IPS DF 4.7 (cell line): Measurements from ENCODE around the gene PDE5A.

Experiments
- DNase-seq: peaks from one replicate; pipeline ENCODE4 v3.0.0-alpha.2; 2013; ENCODE audit warnings: low spot score; ENCODE audit errors: extremely low read depth

Gene PDE5A

DNA sequence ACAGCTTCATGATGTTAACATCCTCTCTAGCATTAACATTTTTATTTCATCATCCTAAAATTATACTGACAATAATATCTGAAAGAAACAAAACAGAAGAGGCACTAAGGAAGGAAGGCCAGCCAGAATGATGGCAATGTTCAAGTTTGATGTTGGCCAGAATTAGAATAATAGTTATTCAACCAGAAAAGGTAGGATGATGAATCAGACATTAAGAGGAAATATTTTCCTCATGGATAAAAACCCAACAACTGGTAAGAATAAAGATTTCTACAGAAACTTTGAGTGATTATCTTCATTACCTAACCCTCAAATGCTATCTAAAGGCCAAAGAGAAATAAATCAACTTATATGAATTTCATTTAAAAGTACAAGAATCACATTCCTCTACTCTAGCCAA lies 105.2 kb downstream of the PDE5A start:
- DNase-seq = no peak

DNA sequence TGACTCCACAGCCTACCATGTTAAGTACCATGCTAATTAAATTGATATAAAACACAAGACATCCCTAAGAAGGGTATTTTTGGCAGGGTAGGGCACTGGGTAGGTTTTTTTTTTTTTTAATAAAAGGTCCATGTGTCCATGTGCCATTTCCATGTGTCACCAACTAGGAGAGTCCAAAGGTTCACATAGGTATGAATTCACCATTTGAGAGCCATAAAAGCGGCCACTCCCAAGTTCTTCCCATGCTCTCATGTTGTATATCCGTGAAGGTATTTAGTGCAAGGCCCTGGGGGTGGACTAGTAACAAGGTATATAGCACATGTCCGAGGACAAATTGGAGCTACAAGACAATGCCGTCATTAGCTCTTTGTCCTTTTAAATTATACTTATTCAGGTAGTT lies 107.3 kb downstream of the PDE5A start:
- no peak for DNase-seq

GRCh38 chr4:119518915-119519410 lies 109.6 kb downstream of the PDE5A start:
- DNase-seq = no peak

DNA sequence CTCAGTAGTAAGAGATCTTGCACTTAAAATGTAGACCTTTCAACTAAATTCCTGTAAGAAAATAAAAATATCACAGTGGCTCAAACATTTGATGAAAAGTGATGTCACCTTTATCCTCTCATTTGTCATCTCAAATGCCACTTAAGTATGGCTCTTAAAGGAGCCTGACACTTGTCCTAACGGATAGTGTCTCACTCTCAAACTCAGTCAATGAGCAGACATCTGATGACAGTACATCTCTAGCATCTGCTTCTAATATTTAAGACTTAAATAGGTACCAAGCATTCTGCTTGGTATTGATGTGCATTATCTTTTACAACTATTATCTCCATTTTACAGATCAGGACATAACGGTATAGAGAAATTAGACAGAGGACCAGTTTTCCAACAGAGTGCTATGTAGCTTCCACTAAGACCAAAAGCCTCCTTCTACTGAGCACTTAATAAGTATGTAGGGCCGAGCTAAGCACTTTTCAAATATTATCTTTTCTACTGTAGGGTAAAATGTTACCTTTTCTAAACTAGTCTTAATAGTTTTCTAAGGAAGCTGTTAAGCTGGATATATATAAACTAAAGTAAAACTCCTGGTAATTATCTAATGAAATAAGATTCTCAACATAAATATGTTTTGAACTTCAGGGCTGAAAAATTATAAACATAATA lies 110.2 kb downstream of the PDE5A start:
- DNase-seq = no peak

- no peak for DNase-seq
These were observed 111.0 kb downstream of the PDE5A start for GRCh38 chr4:119517361-119518229.

DNA sequence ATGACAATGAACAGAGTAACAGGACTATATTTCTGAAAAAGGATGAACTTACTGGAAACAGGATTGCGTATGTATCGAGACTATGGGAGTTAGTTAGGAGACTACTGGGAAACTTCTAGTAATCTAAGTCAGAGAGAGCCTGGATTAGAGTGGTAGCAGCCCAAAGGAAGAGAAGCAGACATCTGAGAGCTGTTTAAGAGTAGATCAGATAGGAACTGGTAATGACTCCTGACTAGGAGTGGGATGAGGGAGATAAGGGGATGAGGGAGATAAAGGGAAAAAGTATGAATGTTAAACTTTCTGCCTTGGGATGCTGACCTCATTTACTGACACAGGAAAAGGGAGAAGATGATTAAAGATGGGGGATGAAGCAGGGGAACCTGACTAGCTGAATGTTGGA lies 116.2 kb downstream of the PDE5A start:
- no peak for DNase-seq

DNA sequence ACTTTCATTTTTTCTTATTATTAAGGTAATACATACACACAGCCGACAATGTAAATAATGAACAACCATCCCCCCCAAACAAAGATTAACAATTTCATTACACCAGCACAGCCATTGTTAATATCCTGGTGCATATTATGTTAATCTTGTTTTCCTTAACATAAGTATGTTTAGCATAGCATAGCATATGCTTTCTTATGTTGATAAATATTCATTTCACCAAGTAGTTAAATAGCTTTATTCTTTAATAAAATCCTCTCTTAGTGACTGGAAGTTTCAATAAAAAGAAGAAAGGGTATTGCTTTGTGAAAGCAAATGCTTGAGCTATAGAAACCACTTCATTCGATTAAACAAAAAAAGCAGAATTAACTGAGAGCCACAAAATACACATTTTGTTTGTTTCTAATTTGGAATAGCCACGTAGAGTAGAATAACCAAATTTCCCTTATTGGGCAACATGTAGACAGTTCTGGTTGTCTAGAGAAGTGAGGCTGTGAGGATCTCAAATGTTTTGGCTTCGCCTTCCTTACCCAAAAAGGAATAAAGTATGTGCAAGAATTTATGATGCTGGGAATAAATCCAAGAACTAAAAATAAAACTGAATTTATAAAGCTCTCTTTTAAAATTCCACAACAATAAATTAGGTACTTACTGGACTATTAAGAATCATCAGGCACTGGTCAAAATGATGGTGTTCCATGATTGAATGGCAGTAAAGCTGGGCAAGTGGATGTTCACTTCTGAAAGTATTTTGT lies 118.0 kb downstream of the PDE5A start:
- no peak for DNase-seq

- DNase-seq = no peak
These were observed 120.3 kb downstream of the PDE5A start for GRCh38 chr4:119508281-119508680.

GRCh38 chr4:119506806-119507205 lies 121.8 kb downstream of the PDE5A start:
- DNase-seq = no peak

- DNase-seq = no peak
These were observed 124.0 kb downstream of the PDE5A start for GRCh38 chr4:119504616-119505015.

DNA sequence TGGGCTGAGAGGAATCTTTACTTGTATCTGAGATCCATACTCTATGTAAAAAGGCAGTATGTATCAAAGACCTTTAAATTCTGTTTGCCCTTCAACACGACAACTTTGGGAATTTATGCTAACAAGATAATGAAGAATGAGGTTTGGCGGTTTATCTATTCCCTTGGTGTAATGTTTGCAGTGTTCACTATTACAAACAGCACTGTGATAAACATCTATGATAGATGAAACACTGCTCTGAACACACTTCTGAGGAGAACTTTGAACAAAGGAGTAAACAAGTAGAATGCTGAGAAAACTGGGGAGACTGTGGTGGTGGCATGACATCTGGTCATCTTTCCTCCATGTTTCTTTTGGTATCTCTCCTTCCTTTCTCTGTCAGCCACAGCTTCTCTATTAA lies 126.9 kb downstream of the PDE5A start:
- no peak for DNase-seq

DNA sequence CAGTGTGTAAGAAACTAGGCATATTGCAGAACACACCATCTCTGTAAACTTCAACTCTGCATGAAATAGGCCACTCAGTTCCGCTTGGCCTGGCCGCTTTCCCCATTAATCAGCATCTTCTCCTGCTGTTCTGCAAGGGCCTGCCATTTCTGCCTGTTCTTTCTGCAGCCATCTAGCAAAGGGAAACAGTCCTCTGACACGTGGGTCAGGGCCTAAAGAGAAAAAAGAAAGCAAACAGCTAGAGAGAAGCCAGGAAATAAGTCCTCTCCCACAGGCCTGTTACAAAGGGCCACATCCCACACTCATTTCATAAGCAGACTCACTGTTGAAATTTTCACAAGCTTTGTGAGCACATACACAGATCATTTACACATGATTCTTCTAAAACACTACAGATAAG lies 130.1 kb downstream of the PDE5A start:
- no peak for DNase-seq

DNA sequence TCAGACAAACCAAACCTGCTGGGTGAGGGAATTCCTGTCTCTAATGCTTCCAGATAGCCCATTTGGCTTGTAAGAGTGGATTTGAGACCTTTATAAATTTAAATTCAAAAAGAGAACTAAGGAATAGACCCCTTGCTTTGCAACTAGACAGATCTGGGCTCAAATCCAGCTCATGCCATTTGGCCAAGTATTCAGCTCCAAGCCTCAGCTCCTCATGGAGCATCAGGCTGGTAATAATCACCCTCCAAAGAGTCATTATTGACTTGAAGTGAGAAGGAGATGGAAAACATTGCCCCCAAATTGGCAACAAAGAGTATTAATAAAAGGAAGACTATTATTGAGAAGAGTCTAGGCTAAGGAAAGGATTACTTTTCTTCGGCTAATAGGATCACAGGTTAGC lies 134.7 kb downstream of the PDE5A start:
- no peak for DNase-seq

DNA sequence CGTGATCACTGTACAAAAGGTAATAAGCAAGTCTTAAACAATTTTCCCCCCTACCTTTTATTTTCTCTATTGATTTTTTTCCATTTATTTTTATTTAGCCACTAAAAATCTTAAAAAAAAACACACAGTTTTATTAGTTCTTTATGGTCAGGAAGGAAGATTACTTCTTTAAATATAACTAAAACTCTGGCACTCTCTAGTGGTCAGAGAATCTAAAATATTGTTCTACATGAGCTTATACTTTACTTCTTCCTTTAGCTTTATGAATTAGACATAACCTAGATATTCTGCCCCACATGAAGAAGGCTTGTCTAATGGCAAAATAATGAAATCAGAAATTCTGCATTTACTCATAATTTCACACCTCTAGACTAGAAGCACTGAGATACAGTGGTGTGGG lies 135.2 kb downstream of the PDE5A start:
- no peak for DNase-seq

DNA sequence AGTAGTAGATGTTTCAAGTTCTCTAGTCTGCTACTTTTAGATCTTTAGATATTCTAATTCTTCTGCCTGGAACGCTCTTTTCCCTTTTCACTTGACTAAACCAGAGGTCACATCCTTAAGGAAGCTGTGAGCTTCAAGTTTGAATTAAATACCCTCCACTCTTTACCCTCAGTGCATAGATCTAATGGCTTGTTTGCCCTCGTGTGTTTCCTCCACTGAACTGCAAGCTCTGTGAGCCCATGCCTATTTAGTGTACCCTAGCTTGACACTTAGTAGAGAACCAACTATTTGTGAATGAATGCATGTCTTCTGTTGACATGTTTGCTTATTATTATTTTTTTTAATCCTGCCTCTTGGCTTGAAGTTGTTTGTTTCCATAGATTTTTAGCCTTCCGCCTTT lies 138.3 kb downstream of the PDE5A start:
- DNase-seq = no peak

- no peak for DNase-seq
These were observed 139.3 kb downstream of the PDE5A start for GRCh38 chr4:119489305-119489704.

DNA sequence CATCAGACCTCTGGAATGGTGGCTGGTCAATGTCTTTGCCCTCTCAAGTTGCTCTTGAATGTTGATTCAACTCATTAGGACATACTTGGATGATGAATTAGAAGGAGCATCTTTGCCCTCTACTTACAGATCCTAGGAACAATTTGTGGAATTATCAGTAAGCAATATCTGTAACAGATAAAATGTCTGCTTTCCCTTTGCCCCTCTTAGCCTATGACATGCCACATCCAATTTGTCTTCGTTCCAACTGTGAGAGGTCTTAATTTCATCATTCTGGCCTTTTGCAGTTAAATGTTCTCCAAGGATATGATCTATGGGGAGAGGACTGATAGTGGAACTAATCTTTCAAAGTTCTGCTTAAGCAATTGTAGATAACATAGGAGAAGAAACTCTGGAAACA lies 148.3 kb downstream of the PDE5A start:
- DNase-seq = no peak

GRCh38 chr4:119479835-119480234 lies 148.8 kb downstream of the PDE5A start:
- no peak for DNase-seq

GRCh38 chr4:119479180-119479808 lies 149.3 kb downstream of the PDE5A start:
- no peak for DNase-seq

DNA sequence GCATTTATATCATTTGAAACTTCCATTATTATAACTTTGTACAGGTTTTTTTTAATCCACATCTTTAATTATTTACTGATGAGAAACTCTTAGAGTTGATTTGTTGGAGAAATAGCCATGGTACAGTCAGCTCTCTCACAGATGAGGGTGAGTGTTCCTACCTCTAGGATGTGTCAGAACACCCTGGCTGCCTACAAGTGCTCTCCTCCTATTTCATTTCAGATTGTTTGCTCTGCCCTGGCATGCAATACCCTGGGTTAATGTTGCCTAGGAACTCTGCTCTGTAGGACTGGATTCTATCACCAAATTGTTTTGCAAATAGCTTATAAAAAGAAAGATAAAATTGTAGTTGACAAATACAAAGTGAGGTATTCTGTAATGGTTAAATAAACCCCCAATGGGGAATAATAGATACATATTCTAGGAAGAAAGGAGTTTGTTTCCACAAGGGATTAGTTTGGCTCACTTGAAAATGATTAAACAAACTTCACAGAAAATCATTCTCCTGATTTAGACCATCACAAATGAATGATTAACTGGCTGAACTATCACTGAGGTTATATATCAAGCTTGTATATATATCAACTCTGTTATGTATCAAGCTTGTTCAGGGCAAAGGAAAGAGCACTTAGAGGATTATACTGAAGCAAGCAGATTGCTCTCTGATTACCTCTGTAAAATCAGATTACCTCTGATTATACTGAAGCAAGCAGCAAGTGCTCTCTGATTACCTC lies 150.0 kb downstream of the PDE5A start:
- no peak for DNase-seq
